Ovary (tissue), 9 donors: ENCODE data around the gene PLEKHA6. TPM values are rescaled to one million over a fixed set of nuclear protein-coding genes. Genes with fewer than 3 reads are reported as not detected.

Source experiments
- DNase-seq, 5 donors: peaks; one replicate each; pipeline ENCODE4 v3.0.0-alpha.2; 2019 to 2020
- H3K27ac ChIP-seq, 2 donors: fragments of 200-600 bp; one replicate each; pipeline versions ENCODE4 v1.5.1 to v1.8.0; 2019 to 2022
- H3K27me3 ChIP-seq: fragments of 200-600 bp; one replicate; pipeline ENCODE4 v1.8.0; 2022
- H3K36me3 ChIP-seq: fragments of 200-600 bp; sonication (generic); one replicate; pipeline ENCODE4 v1.5.1; 2019
- H3K4me1 ChIP-seq: one replicate; pipeline ENCODE4 v1.8.1; 2013; ENCODE audit warnings: mild to moderate bottlenecking, moderate library complexity; ENCODE audit not compliant: insufficient read depth
- H3K4me3 ChIP-seq: fragments of 200-600 bp; sonication (generic); one replicate; pipeline ENCODE4 v1.5.1; 2017
- H3K9me3 ChIP-seq, 2 donors: fragments of 200-600 bp in 1 of 2; sonication (generic) in 1 of 2; one replicate each; pipeline versions ENCODE4 v1.5.1 to v1.8.1; 2013 to 2019; ENCODE audit warnings: mild to moderate bottlenecking in 1 of 2, moderate library complexity in 1 of 2
- EP300 ChIP-seq: sonication (generic); formaldehyde crosslinking; IDR thresholded peaks from one replicate; pipeline ENCODE4 v1.6.1; 2017; ENCODE audit warnings: antibody characterized with exemption
- POLR2A ChIP-seq: fragments of 450-650 bp; IDR thresholded peaks from one replicate; pipeline ENCODE4 v1.6.1; 2017; ENCODE audit warnings: antibody characterized with exemption, mild to moderate bottlenecking, moderate library complexity
- WGBS, 3 donors: extraction: QIAGEN DNeasy Blood & Tissue Kit in 1 of 3; methylation state at CpG; one replicate each; pipeline versions ENCODE4 v1.1.5 to v1.1.7; 2013 to 2017; 5-methylcytosine and 5-hydroxymethylcytosine counted together
- intact Hi-C, 4 donors: fragments of 100-400 bp; cut with DNase I; formaldehyde crosslinking; loops; one replicate each; pipeline versions ENCODE4 v1.11.0 to v1.15.1; 2022 to 2023
- polyA plus RNA-seq, 2 donors: library from polyadenylated mRNA; stranded (reverse); fragments of 200-250 nt in 1 of 2; fragments of 350-450 nt in 1 of 2; fragmentation: Illumina TruSeq in 1 of 2; extraction: RNeasy Lipid Tissue Mini Kit (QIAGEN cat#74804) in 1 of 2; gene quantifications; one replicate each; pipeline ENCODE4 v1.2.3, GENCODE V29; 2013 to 2014
- total RNA-seq, 7 donors: library from RNA; depleted of rRNA in 2 of 7; stranded (reverse); fragments of >200 nt in 2 of 7; fragmentation: NEBNext Ultra II Directional in 3 of 7; extraction: Animal tissue kit (Norgen Biotek cat#: 25700) in 3 of 7; gene quantifications; one replicate each; pipeline versions ENCODE4 v1.1.0 to v1.2.4, GENCODE V29; 2016 to 2023
- TF ChIP-seq, protein P1 (sequence below), 3 donors: fragments of 450-650 bp in 2 of 3; fragments of 200-600 bp in 1 of 3; IDR thresholded peaks; one replicate each; pipeline versions ENCODE4 v1.5.1 to v1.8.0; 2016 to 2022; ENCODE audit warnings: antibody characterized with exemption in 3 of 3, mild to moderate bottlenecking in 1 of 3
- donor health status: DM: no; HTN: no; CAD: no; lungs with moderate emphysema.
- donor health status: DM: no; HTN: no; CAD: no.
- donor health status: Bipolar disorder and iron deficiency.
- donor health status: DM: yes; HTN: yes; CAD: no.
- donor health status: DM: no; HTN: no; CAD: no.
- donor health status: DM: yes; HTN: yes; CAD: no.

The PLEKHA6 gene
- total and polyA plus RNA-seq, 9 donors, result 2.3 to 20.5 (median 6.6) TPM

- Histone ChIP-seq H3K27ac (no peak overlapping the region), H3K4me3 (no peak overlapping the region), H3K9me3 (no peaks in the 10 kb centered on the region), H3K36me3 (no peaks in the 10 kb centered on the region), H3K4me1 (no peaks in the 10 kb centered on the region), H3K27me3 (no peaks in the 10 kb centered on the region)
- WGBS, 3 donors, result 83 to 86% (median 85%) methylated on average over 8 of the region's 8 CpGs
- DNase-seq, result no peak
- intact Hi-C loops, result no loop called here
- TF ChIP-seq, protein P1, sequence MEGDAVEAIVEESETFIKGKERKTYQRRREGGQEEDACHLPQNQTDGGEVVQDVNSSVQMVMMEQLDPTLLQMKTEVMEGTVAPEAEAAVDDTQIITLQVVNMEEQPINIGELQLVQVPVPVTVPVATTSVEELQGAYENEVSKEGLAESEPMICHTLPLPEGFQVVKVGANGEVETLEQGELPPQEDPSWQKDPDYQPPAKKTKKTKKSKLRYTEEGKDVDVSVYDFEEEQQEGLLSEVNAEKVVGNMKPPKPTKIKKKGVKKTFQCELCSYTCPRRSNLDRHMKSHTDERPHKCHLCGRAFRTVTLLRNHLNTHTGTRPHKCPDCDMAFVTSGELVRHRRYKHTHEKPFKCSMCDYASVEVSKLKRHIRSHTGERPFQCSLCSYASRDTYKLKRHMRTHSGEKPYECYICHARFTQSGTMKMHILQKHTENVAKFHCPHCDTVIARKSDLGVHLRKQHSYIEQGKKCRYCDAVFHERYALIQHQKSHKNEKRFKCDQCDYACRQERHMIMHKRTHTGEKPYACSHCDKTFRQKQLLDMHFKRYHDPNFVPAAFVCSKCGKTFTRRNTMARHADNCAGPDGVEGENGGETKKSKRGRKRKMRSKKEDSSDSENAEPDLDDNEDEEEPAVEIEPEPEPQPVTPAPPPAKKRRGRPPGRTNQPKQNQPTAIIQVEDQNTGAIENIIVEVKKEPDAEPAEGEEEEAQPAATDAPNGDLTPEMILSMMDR (IDR thresholded peaks at IDR 0.05), result no peak
- no peak for TF ChIP-seq EP300
- TF ChIP-seq POLR2A, result no peak
Measured at GRCh38 chr1:204222006-204222763, 137.5 kb downstream of the PLEKHA6 start.

- TF ChIP-seq, protein P1 (IDR thresholded peaks at IDR 0.05), result no peak
- TF ChIP-seq POLR2A (no peak), EP300 (no peak)
- WGBS, 3 donors, result 82 to 92% (median 87%) methylated on average over 11 of the region's 11 CpGs
- no peaks in the 10 kb centered on the region for H3K27me3 ChIP-seq
Measured at GRCh38 chr1:204221271-204221670, 138.5 kb downstream of the PLEKHA6 start.

DNA sequence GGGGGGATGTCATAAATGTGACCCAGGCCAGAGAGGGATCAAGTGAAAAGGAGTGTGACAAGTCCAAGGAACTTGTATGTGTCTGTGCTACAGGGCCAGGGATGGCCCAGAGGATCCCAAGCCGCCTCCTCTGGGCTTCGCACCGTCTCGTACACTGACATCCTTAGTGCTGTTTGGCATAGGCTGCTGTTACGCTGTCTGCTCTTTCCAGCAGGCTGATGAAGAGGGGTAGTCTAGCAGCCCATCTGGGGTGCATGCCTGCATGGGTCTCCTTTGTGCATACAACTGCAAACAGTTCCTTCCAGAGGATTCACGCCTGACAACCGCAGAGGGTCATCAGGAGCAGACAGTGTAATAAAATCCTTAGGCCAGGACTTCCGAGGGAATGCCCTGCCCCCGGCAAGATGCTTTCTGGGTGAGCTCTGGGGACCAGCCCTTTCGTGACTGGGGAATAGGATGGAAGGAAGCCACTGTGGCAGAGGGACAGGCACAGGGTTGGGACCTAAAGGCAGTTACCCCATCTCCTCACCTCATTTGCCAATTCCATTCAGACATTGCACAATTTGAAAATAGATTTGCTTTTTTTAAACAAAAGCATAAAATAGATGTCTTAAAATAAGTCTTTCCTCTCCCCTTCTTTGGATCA is 139.6 kb downstream of the PLEKHA6 start:
- Histone ChIP-seq H3K9me3 (no peaks in the 10 kb centered on the region), H3K36me3 (no peaks in the 10 kb centered on the region), H3K27me3 (no peaks in the 10 kb centered on the region), H3K27ac (no peak overlapping the region), H3K4me1 (no peaks in the 10 kb centered on the region), H3K4me3 (no peak overlapping the region)
- intact Hi-C loops, result loop anchor here in 1 of 4 donors (10.0 kb wide), 1 partner anchor 515 kb away; no protein-coding TSS in a partner anchor
- no peak for DNase-seq
- 79 to 86% (median 83%) methylated on average over 10 of the region's 10 CpGs for WGBS, 3 donors
- TF ChIP-seq POLR2A (no peak), EP300 (no peak)
- TF ChIP-seq, protein P1 (IDR thresholded peaks at IDR 0.05), result no peak

More at GRCh38 chr1:204221271-204221670, 138.5 kb downstream of the PLEKHA6 start:
- no peak overlapping the region for H3K4me3 ChIP-seq
- intact Hi-C loops, result no loop called here
- H3K9me3 ChIP-seq, result no peaks in the 10 kb centered on the region
- H3K4me1 ChIP-seq, result no peaks in the 10 kb centered on the region
- no peak for DNase-seq
- no peak overlapping the region for H3K27ac ChIP-seq
- no peaks in the 10 kb centered on the region for H3K36me3 ChIP-seq

GRCh38 chr1:204218552-204218951 is 141.2 kb downstream of the PLEKHA6 start:
- DNase-seq, result no peak
- no peaks in the 10 kb centered on the region for H3K4me1 ChIP-seq
- no peak overlapping the region for H3K27ac ChIP-seq
- TF ChIP-seq, protein P1 (IDR thresholded peaks at IDR 0.05), result no peak
- no peak for TF ChIP-seq EP300
- 61 to 71% (median 66%) methylated on average over 2 of the region's 2 CpGs for WGBS, 3 donors
- no peak overlapping the region for H3K4me3 ChIP-seq
- no peaks in the 10 kb centered on the region for H3K27me3 ChIP-seq
- no peaks in the 10 kb centered on the region for H3K9me3 ChIP-seq
- no peaks in the 10 kb centered on the region for H3K36me3 ChIP-seq
- intact Hi-C loops, result loop anchor here in 1 of 4 donors (10.0 kb wide), 1 partner anchor 514 kb away; no protein-coding TSS in a partner anchor
